Measurements from ENCODE around the gene LRIG3.
"Not testable (repeated sequence)": the region's sequence is repeated elsewhere in the genome, so short reads cannot be mapped to it uniquely, and the experiment has no call there.

Gene LRIG3

GRCh38 chr12:58905422-58905821 lies 14.9 kb downstream of the LRIG3 start:
- DNase-seq (ENCODE audit: low read depth in 2 of 3, low spot score in 1 of 3), result no peak

DNA sequence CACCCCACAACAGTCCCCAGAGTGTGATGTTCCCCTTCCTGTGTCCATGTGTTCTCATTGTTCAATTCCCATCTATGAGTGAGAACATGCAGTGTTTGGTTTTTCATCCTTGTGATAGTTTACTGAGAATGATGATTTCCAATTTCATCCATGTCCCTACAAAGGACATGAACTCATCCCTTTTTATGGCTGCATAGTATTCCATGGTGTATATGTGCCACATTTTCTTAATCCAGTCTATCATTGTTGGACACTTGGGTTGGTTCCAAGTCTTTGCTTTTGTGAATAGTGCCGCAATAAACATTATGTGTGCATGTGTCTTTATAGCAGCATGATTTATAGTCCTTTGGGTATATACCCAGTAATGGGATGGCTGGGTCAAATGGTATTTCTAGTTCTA lies 17.6 kb downstream of the LRIG3 start:
- not testable (repeated sequence) for DNase-seq (ENCODE audit: low read depth in 2 of 3, low spot score in 1 of 3)

DNA sequence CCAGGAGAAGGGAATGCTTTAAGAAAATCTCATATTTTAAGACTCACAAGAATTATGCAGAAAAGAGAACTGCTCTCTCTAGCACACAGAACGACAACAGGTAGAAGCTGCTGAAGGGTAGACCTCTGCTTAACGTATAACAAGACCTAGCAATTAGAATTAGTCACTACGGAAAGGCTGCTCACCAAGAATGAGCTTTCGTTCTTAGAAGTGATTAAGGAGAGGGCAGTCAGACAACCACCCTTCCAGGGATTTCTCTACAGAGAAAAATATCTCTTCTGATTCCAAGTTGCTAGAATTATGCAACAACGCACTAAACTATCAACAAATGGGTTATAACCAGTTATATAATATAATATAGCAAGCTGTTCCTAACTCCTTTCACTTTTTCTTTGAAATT lies 18.6 kb downstream of the LRIG3 start:
- no peak for DNase-seq (ENCODE audit: low read depth in 2 of 3, low spot score in 1 of 3)

GRCh38 chr12:58897969-58898368 lies 22.3 kb downstream of the LRIG3 start:
- DNase-seq (ENCODE audit: low read depth in 2 of 3, low spot score in 1 of 3), result no peak

DNA sequence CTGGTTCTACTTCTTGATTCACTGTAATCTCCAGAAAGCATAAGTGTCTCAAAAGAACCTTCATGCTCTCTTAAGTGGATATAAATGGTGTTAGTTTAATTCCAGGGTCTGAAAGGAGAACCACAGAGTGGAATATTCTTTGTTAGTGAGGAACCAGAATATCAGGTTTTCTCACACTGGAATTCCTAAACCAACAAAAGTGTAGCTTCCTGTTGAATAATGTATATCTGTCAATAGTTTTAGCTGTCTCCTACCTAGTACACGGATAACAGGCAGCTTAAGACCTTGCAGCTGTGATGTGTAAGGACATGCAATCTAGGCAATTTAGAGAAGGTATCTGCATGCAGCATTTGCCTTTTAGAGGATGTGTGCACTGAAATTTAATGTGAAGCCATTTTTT lies 24.0 kb downstream of the LRIG3 start:
- no peak for DNase-seq (ENCODE audit: low read depth in 2 of 3, low spot score in 1 of 3)

DNA sequence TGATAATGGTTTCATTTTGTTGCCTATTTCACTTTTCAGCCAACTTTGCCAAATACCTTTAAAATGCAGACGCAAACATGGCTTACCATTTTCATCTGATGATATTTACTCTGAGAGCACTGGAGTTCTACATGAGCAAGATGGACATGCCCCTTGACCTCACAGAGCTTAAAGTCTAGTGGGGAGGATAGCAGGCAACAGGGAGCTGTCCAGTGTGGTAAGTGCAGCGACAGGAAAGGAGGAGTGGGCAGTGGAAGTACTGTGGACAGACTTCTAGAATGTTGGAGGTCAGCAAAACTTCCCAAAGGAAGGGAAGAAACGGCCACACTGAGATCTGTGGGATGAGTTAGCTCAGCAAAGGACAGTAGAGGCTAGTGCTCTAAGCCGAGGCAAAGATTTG lies 25.3 kb downstream of the LRIG3 start:
- DNase-seq (ENCODE audit: low read depth in 2 of 3, low spot score in 1 of 3), result no peak

GRCh38 chr12:58894040-58894439 lies 26.3 kb downstream of the LRIG3 start:
- DNase-seq (ENCODE audit: low read depth in 2 of 3, low spot score in 1 of 3), result no peak

DNA sequence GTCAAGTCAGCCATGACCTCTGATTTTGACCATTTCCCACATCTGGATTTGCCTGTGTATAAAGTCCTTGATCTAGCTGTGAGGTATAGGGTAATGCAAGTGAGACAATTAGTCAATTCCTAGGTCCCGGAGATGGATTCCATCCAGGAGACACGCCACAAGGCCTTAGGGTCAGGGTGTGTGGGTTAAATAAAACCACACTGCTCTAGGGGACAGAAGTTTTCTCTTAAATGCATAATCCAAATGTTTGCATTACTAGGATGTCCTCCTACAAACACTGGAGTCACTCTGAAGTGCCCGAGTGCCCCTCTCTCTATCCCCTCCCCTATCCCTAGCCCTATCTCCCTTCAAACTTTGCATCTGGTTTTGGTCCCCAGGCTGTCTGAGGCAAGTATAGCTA lies 26.8 kb downstream of the LRIG3 start:
- DNase-seq (ENCODE audit: low read depth in 2 of 3, low spot score in 1 of 3), result no peak

DNA sequence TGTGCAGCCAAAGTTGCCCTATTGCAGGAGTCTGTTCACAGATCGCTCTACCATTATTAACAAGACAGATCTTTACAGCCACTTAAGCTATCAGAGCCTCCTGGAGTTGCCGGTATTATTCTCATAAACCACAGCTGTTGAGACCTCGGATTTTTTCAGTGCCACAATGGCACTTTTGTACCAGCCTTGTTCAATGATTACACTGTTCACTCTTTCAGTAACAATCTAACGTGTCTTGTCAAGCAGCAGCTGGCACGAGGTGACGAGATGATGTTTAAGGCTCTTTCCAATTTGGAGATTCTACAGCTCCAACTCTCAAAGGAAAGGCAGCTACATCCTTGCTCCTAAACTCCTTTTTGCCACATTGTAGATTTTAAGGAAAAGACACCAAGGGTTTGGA lies 30.7 kb downstream of the LRIG3 start:
- no peak for DNase-seq (ENCODE audit: low read depth in 2 of 3, low spot score in 1 of 3)

GRCh38 chr12:58888131-58888783 lies 32.0 kb downstream of the LRIG3 start:
- no peak for DNase-seq (ENCODE audit: low read depth in 2 of 3, low spot score in 1 of 3)

DNA sequence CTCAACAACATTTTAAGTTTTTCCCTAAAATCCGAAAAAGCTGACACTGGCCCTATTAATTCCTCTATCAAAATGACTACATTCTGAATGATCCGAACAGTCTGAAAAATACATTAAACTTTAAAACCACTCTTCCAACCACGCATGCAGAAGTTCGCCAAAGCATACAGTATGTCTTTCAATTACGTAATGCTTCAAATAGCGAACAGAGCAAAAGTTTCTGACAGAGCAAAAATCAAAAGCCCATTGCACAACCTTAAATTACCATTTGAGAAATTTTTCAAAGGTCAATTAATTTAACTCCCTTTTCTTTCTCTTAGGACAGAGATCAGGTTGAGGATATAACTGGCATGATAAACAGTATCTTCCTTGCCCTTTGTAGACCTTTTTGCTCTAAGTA lies 33.2 kb downstream of the LRIG3 start:
- no peak for DNase-seq (ENCODE audit: low read depth in 2 of 3, low spot score in 1 of 3)

GRCh38 chr12:58886474-58886873 lies 33.8 kb downstream of the LRIG3 start:
- no peak for DNase-seq (ENCODE audit: low read depth in 2 of 3, low spot score in 1 of 3)

- no peak for DNase-seq (ENCODE audit: low read depth in 2 of 3, low spot score in 1 of 3)
Measured at GRCh38 chr12:58884916-58885315, 35.4 kb downstream of the LRIG3 start.

DNA sequence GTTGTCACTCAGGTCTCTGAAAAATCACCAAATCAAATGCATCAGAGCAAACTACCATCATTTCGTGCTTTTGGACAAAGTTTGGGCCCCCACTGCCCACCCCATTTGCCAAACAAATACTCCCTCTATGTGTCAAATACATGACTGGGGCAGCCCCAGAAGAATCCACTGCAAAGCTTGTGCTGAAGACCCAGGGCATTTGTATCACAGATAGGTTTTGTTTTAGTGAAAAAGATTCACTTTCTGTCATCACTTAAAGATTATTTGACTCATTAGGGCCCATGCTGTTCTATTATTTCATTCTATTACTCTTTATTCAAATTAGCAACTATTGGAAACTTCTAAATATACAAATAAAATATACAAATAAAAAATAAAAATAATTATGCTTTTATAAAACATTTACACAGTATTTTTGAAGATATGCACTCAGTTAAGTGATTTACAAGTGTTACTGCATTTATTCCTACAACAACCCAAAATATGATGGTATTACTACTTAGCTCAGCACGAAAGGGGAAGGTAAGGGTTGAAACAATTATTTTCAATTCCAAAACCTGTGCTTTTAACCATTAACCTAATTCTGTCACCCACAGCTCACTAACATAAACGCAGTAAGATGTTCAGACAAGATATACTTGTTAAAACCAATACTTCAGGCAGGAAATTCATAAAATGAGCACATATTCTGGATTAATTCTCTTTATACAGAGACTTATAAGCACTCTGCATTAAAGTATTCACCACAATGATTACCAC lies 36.5 kb downstream of the LRIG3 start:
- DNase-seq (ENCODE audit: low read depth in 2 of 3, low spot score in 1 of 3), result no peak

GRCh38 chr12:58882826-58883225 lies 37.5 kb downstream of the LRIG3 start:
- DNase-seq (ENCODE audit: low read depth in 2 of 3, low spot score in 1 of 3), result no peak

- DNase-seq (ENCODE audit: low read depth in 2 of 3, low spot score in 1 of 3), result no peak
Measured at GRCh38 chr12:58881816-58882215, 38.5 kb downstream of the LRIG3 start.

GRCh38 chr12:58880639-58881038 lies 39.7 kb downstream of the LRIG3 start:
- DNase-seq (ENCODE audit: low read depth in 2 of 3, low spot score in 1 of 3), result no peak

DNA sequence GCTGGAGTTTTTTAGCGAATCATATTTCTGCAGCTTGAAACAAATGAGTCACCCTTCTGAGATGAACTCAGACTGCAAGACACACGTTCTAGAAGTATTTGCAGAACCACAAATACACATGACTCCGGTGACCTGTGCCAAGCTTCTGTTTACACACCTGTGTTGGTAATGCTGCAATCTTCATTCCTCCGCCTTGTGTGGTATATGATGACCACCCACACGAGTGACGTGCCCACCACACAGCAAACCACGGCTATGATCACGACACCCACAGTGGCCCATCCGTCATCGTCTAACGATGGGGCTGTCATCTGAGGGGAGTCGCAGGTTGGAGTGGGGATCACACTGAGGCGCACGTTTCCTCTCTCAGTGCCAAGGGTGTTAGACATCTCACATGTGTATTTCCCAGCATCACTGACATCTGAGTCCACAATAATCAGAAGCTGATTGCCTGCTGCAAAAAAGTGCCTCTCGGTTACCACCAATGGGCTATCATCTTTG lies 43.0 kb downstream of the LRIG3 start:
- no peak for DNase-seq (ENCODE audit: low read depth in 2 of 3, low spot score in 1 of 3)

DNA sequence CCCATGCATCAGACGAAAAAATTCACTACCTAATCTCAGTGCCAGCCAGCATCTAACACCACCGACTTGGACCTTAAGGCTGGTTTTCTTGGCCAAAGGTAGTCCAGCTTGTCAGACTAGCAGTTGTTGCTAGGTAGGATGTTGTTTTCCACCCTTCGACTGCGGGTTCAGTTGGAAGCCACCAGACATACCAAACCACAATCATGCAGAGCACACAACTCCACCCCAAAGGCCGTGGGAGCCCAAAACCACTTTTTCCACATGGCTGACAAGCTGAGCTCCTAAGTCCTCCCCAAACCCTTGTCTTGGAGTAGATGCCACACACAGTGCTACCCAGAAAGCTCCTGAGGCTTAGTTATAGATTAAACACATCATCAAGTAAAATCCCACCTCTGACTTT lies 46.8 kb downstream of the LRIG3 start:
- DNase-seq (ENCODE audit: low read depth in 2 of 3, low spot score in 1 of 3), result no peak

GRCh38 chr12:58871556-58871955 lies 48.7 kb downstream of the LRIG3 start:
- DNase-seq (ENCODE audit: low read depth in 2 of 3, low spot score in 1 of 3), result no peak

DNA sequence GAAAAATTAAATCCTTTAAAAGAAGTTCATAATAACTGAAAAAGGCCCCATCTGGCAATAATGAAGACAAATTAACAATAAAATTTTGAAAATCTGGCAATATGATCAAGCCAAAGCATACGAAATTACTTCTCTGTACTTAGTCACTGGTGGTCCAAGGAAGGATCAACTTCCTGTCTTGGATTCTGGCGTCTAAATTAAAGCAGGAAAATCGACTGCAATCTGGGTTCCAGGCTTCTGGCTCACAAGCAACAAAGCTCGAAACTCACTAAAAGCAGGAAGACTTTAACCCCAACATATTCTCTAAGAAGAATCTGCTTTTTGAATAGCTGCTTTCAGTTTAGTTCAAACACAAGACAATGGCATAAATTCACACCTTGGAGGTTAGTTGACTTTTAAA lies 49.7 kb downstream of the LRIG3 start:
- DNase-seq (ENCODE audit: low read depth in 2 of 3, low spot score in 1 of 3), result no peak

DNA sequence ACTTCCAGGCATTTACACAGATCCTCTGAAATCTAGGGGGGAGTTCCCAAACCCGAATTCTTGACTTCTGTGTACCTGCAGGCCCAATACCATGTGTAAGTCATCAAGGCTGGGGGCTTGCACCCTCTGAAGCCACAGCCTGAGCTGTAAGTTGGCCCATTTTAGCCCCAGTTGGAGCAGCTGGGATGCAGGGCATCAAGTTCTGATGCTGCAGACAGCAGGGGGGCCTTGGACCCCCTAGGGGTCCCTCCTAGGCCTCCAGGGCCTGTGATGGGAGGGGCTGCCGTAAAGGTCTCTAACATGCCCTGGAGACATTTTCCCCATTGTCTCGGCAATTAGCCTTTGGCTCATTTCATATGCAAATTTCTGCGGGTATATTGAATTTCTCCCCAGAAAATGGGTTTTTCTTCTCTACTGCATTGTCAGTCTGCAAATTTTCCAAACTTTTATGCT lies 59.5 kb downstream of the LRIG3 start:
- no peak for DNase-seq (ENCODE audit: low read depth in 2 of 3, low spot score in 1 of 3)
